H9 (cell line): ENCODE results near the gene FFAR3. TPM values are rescaled to one million over a fixed set of nuclear protein-coding genes. Genes with fewer than 3 reads are reported as not detected.

Experiments used
- DNase-seq: peaks from one replicate; pipeline ENCODE4 v3.0.0-alpha.2; 2017
- H2AFZ ChIP-seq: one replicate; pipeline ENCODE4 v1.6.1; 2013; ENCODE audit warnings: mild to moderate bottlenecking, low read length, control low read depth, moderate library complexity
- H2AK5ac ChIP-seq: 2 replicates; pipeline ENCODE4 v1.6.1; 2013; ENCODE audit warnings: low read length, control low read depth, mixed read lengths; ENCODE audit not compliant: insufficient read length
- H2BK120ac ChIP-seq: one replicate; pipeline ENCODE4 v1.6.1; 2013; ENCODE audit warnings: low read depth, mild to moderate bottlenecking, low read length, control low read depth, inconsistent platforms; ENCODE audit not compliant: poor library complexity, severe bottlenecking
- H2BK12ac ChIP-seq: 2 replicates; pipeline ENCODE4 v1.6.1; 2013; ENCODE audit warnings: low read length, control low read depth, mixed read lengths, low read depth; ENCODE audit not compliant: insufficient read length
- H2BK15ac ChIP-seq: 2 replicates; pipeline ENCODE4 v1.6.1; 2013; ENCODE audit warnings: low read depth, low read length, control low read depth
- H2BK20ac ChIP-seq: one replicate; pipeline ENCODE4 v1.6.1; 2013; ENCODE audit warnings: low read depth, mild to moderate bottlenecking, low read length, control low read depth, inconsistent platforms; ENCODE audit not compliant: poor library complexity, severe bottlenecking
- H2BK5ac ChIP-seq: 2 replicates; pipeline ENCODE4 v1.6.1; 2013; ENCODE audit warnings: low read length, control low read depth, mixed read lengths; ENCODE audit not compliant: insufficient read length
- H3K14ac ChIP-seq: 2 replicates; pipeline ENCODE4 v1.6.1; 2013; ENCODE audit warnings: low read length, control low read depth; ENCODE audit not compliant: insufficient read depth
- H3K18ac ChIP-seq: 2 replicates; pipeline ENCODE4 v1.6.1; 2013; ENCODE audit warnings: low read depth, mild to moderate bottlenecking, mixed read lengths, low read length, control low read depth; ENCODE audit not compliant: insufficient read length
- H3K23ac ChIP-seq: 2 replicates; pipeline ENCODE4 v1.6.1; 2013; ENCODE audit warnings: low read length, control low read depth, mixed read lengths, low read depth; ENCODE audit not compliant: insufficient read length
- H3K23me2 ChIP-seq: 2 replicates; pipeline ENCODE4 v1.6.1; 2013; ENCODE audit warnings: low read depth, mild to moderate bottlenecking, mixed read lengths, low read length, control low read depth; ENCODE audit not compliant: insufficient read length, poor library complexity, severe bottlenecking
- H3K27ac ChIP-seq: 2 replicates; pipeline ENCODE4 v1.5.1; 2013; ENCODE audit warnings: low read length, control low read depth, mixed read lengths, low read depth; ENCODE audit not compliant: insufficient read length
- H3K27me3 ChIP-seq: 2 replicates; pipeline ENCODE4 v1.6.1; 2013; ENCODE audit warnings: low read length, control low read depth, inconsistent platforms; ENCODE audit not compliant: insufficient read depth
- H3K4ac ChIP-seq: 2 replicates; pipeline ENCODE4 v1.6.1; 2013; ENCODE audit warnings: low read depth, mild to moderate bottlenecking, control low read depth, inconsistent platforms, low read length, moderate library complexity
- H3K4me1 ChIP-seq: 2 replicates; pipeline ENCODE4 v1.6.1; 2013; ENCODE audit warnings: low read length, control low read depth, inconsistent platforms; ENCODE audit not compliant: insufficient read depth
- H3K4me2 ChIP-seq: 2 replicates; pipeline ENCODE4 v1.6.1; 2013; ENCODE audit warnings: low read length, control low read depth, mixed read lengths; ENCODE audit not compliant: insufficient read length, insufficient read depth
- H3K56ac ChIP-seq: 2 replicates; pipeline ENCODE4 v1.6.1; 2013; ENCODE audit warnings: low read depth, mild to moderate bottlenecking, mixed read lengths, low read length, control low read depth; ENCODE audit not compliant: insufficient read length
- H3K79me1 ChIP-seq: 2 replicates; pipeline ENCODE4 v1.6.1; 2013; ENCODE audit warnings: low read depth, mild to moderate bottlenecking, moderate library complexity, low read length, control low read depth, inconsistent platforms; ENCODE audit not compliant: insufficient read depth, poor library complexity, severe bottlenecking
- H3K79me2 ChIP-seq: 2 replicates; pipeline ENCODE4 v1.6.1; 2013; ENCODE audit warnings: low read length, control low read depth, inconsistent platforms; ENCODE audit not compliant: insufficient read depth
- H3K9ac ChIP-seq: 2 replicates; pipeline ENCODE4 v1.6.1; 2013; ENCODE audit warnings: low read length, control low read depth, mixed read lengths; ENCODE audit not compliant: insufficient read length; ENCODE audit errors: extremely low read depth
- H3K9me3 ChIP-seq: one replicate; pipeline ENCODE4 v1.6.1; 2013; ENCODE audit warnings: low read depth, low read length, inconsistent platforms; ENCODE audit not compliant: control insufficient read depth
- H3T11ph ChIP-seq: one replicate; pipeline ENCODE4 v1.6.1; 2013; ENCODE audit warnings: mild to moderate bottlenecking, low read length, control low read depth, inconsistent platforms
- H4K20me1 ChIP-seq: one replicate; pipeline ENCODE4 v1.6.1; 2013; ENCODE audit not compliant: control insufficient read depth, insufficient read length, insufficient read depth
- H4K5ac ChIP-seq: 2 replicates; pipeline ENCODE4 v1.6.1; 2013; ENCODE audit warnings: low read depth, mild to moderate bottlenecking, mixed read lengths, low read length, control low read depth; ENCODE audit not compliant: insufficient read length
- H4K8ac ChIP-seq: replicated peaks from 2 replicates; pipeline ENCODE4 v1.6.1; 2013; ENCODE audit warnings: low read length, control low read depth, mixed read lengths, low read depth; ENCODE audit not compliant: insufficient read length
- H4K91ac ChIP-seq: 2 replicates; pipeline ENCODE4 v1.6.1; 2013; ENCODE audit warnings: low read depth, mild to moderate bottlenecking, moderate library complexity, mixed read lengths, low read length, control low read depth; ENCODE audit not compliant: insufficient read length
- H3K27ac Mint-ChIP-seq, 3 experiments: 2 replicates in 2 of 3; 3 replicates in 1 of 3; pipeline ENCODE4 v1.8.0; 2020 to 2021; ENCODE audit warnings: mixed read lengths in 3 of 3, mild to moderate bottlenecking in 1 of 3, moderate library complexity in 1 of 3
- H3K27me3 Mint-ChIP-seq: 2 replicates; pipeline ENCODE4 v1.8.0; 2021; ENCODE audit warnings: low read depth, mild to moderate bottlenecking, moderate library complexity, mixed read lengths
- H3K36me3 Mint-ChIP-seq, 3 experiments: 2 replicates in 2 of 3; 3 replicates in 1 of 3; pipeline ENCODE4 v1.8.0; 2020 to 2021; ENCODE audit warnings: low read depth in 3 of 3, mixed read lengths in 3 of 3; ENCODE audit not compliant: insufficient read depth in 1 of 3
- H3K4me1 Mint-ChIP-seq, 2 experiments: 2 replicates each; pipeline ENCODE4 v1.8.0; 2020; ENCODE audit warnings: mixed read lengths in 2 of 2
- H3K4me3 Mint-ChIP-seq, 2 experiments: 2 replicates in 1 of 2; 3 replicates in 1 of 2; pipeline ENCODE4 v1.8.0; 2020 to 2021; ENCODE audit warnings: mild to moderate bottlenecking in 2 of 2, mixed read lengths in 2 of 2, moderate library complexity in 1 of 2
- H3K9me3 Mint-ChIP-seq, 2 experiments: 2 replicates in 1 of 2; 3 replicates in 1 of 2; pipeline ENCODE4 v1.8.0; 2020; ENCODE audit warnings: mild to moderate bottlenecking in 2 of 2, mixed read lengths in 2 of 2, moderate library complexity in 1 of 2
- WGBS: extraction: QIAGEN DNeasy Blood & Tissue Kit; methylation state at CpG from one replicate; pipeline ENCODE4 v1.1.7; 2013; ENCODE audit warnings: missing lambda C conversion rate, low lambda C conversion rate, mixed read lengths; ENCODE audit not compliant: insufficient read length; ENCODE audit errors: extremely low coverage; 5-methylcytosine and 5-hydroxymethylcytosine counted together
- total RNA-seq: library from RNA; stranded (reverse); gene quantifications from 2 replicates; pipeline ENCODE4 v1.2.1, GENCODE V29; 2021
- TF ChIP-seq, protein P1 (sequence below): fragments of 200-600 bp; sonication (generic); conservative IDR thresholded peaks from 3 replicates; pipeline ENCODE4 v1.8.0; 2021; ENCODE audit warnings: antibody characterized with exemption, mild to moderate bottlenecking

The FFAR3 gene
- total RNA-seq, 1 experiment from 2014 or later, result not detected

DNA sequence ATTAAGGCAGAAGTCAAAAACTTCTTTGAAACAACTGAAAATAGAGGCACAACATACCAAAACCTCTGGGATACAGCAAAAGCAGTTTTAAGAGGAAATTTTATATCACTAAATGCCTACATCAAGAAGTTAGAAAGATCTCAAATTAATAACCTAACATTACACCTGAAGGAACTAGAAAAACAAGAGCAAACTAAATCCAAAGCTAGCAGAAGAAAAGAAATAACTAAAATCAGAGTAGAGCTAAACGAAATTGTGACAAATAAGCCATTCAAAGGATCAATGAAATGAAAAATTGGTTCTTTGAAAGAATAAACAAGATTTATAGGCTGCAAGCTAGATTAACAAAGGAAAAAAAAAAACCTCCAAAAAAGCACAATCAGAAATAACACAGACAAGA is 10.1 kb downstream of the FFAR3 start:
- H3K27ac Mint-ChIP-seq, result no peak overlapping the region
- H3K18ac ChIP-seq, result no peak overlapping the region
- no CpG with 5 or more reads among the region's 1 CpG for WGBS

More for the DNA sequence above, 10.1 kb downstream of the FFAR3 start:
- no peaks in the 10 kb centered on the region; a peak in 1 of 5 replicates for H3K9me3 Mint-ChIP-seq
- Histone ChIP-seq H3K9me3 (no peaks in the 10 kb centered on the region), H3K56ac (no peak overlapping the region), H2BK12ac (no peak overlapping the region), H4K20me1 (no peaks in the 10 kb centered on the region), H3K14ac (no peak overlapping the region), H4K8ac (no peak overlapping the region), H2BK15ac (no peak overlapping the region), H3K79me2 (no peaks in the 10 kb centered on the region), H3K4me1 (no peaks in the 10 kb centered on the region), H2BK120ac (no peak overlapping the region), H3K27me3 (no peaks in the 10 kb centered on the region), H3K23ac (no peak overlapping the region), H2AK5ac (no peak overlapping the region), H4K5ac (no peak overlapping the region), H2BK20ac (no peak overlapping the region), H3K4me2 (no peak overlapping the region), H3K9ac (no peak overlapping the region), H3T11ph (no peak overlapping the region), H3K4ac (no peak overlapping the region), H2BK5ac (no peak overlapping the region), H3K27ac (no peak overlapping the region), H3K79me1 (no peaks in the 10 kb centered on the region), H2AFZ (no peak overlapping the region), H3K23me2 (no peaks in the 10 kb centered on the region), H4K91ac (no peak overlapping the region)
- H3K4me3 Mint-ChIP-seq, result no peak overlapping the region
- H3K4me1 Mint-ChIP-seq, result no peaks in the 10 kb centered on the region
- TF ChIP-seq, protein P1, sequence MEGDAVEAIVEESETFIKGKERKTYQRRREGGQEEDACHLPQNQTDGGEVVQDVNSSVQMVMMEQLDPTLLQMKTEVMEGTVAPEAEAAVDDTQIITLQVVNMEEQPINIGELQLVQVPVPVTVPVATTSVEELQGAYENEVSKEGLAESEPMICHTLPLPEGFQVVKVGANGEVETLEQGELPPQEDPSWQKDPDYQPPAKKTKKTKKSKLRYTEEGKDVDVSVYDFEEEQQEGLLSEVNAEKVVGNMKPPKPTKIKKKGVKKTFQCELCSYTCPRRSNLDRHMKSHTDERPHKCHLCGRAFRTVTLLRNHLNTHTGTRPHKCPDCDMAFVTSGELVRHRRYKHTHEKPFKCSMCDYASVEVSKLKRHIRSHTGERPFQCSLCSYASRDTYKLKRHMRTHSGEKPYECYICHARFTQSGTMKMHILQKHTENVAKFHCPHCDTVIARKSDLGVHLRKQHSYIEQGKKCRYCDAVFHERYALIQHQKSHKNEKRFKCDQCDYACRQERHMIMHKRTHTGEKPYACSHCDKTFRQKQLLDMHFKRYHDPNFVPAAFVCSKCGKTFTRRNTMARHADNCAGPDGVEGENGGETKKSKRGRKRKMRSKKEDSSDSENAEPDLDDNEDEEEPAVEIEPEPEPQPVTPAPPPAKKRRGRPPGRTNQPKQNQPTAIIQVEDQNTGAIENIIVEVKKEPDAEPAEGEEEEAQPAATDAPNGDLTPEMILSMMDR, result no peak
- no peak for DNase-seq
- H3K36me3 Mint-ChIP-seq, result no peaks in the 10 kb centered on the region
- peaks cover 21% of the 10 kb centered on the region for H3K27me3 Mint-ChIP-seq
